OCI-LY1 (cell line): ENCODE results near the gene PTPN5.

Experiments used
- H2AFZ ChIP-seq: fragments of 200-600 bp; sonication (generic), shearing (Covaris generic); 2 replicates; pipeline ENCODE4 v1.6.0; 2014; ENCODE audit warnings: antibody characterized with exemption, mild to moderate bottlenecking, low read length
- H3F3A ChIP-seq: fragments of 200-600 bp; sonication (generic), shearing (Covaris generic); 2 replicates; pipeline ENCODE4 v1.6.0; 2014; ENCODE audit warnings: mild to moderate bottlenecking, antibody characterized with exemption, low read length, moderate library complexity; ENCODE audit not compliant: insufficient read depth
- H3K27ac ChIP-seq: fragments of 200-600 bp; sonication (generic); 2 replicates; pipeline ENCODE4 v1.5.1; 2014; ENCODE audit warnings: low read length, mixed run types, mild to moderate bottlenecking, low read depth; ENCODE audit not compliant: poor library complexity, severe bottlenecking
- H3K27me3 ChIP-seq: fragments of 200-600 bp; sonication (generic); 2 replicates; pipeline ENCODE4 v1.6.0; 2014; ENCODE audit warnings: antibody characterized with exemption, mild to moderate bottlenecking, low read length, moderate library complexity; ENCODE audit not compliant: insufficient read depth
- H3K36me3 ChIP-seq: fragments of 200-600 bp; sonication (generic); 2 replicates; pipeline ENCODE4 v1.6.1; 2014; ENCODE audit warnings: mild to moderate bottlenecking, antibody characterized with exemption, low read length, moderate library complexity, mixed read lengths; ENCODE audit not compliant: insufficient read depth
- H3K4me1 ChIP-seq: fragments of 200-600 bp; sonication (generic); 2 replicates; pipeline ENCODE4 v1.5.1; 2014; ENCODE audit warnings: mild to moderate bottlenecking, low read length, moderate library complexity; ENCODE audit not compliant: insufficient read depth, severe bottlenecking
- H3K4me2 ChIP-seq: fragments of 200-600 bp; sonication (generic), shearing (Covaris generic); 2 replicates; pipeline ENCODE4 v1.6.1; 2014; ENCODE audit warnings: low read length
- H3K4me3 ChIP-seq: fragments of 200-600 bp; sonication (generic); 2 replicates; pipeline ENCODE4 v1.5.1; 2014; ENCODE audit warnings: low read length, low read depth, mild to moderate bottlenecking, mixed read lengths; ENCODE audit not compliant: poor library complexity, severe bottlenecking
- H3K79me2 ChIP-seq: fragments of 200-600 bp; shearing (Covaris generic); 2 replicates; pipeline ENCODE4 v1.6.1; 2016; ENCODE audit warnings: mixed run types, low read length, mixed read lengths; ENCODE audit not compliant: insufficient read depth
- H3K9ac ChIP-seq: fragments of 200-600 bp; sonication (generic), shearing (Covaris generic); 2 replicates; pipeline ENCODE4 v1.6.1; 2014; ENCODE audit warnings: mild to moderate bottlenecking, low read length, mixed read lengths
- H3K9me2 ChIP-seq: fragments of 200-600 bp; sonication (generic), shearing (Covaris generic); 2 replicates; pipeline ENCODE4 v1.6.1; 2014; ENCODE audit warnings: low read depth, mild to moderate bottlenecking, low read length, mixed read lengths
- H3K9me3 ChIP-seq: fragments of 200-600 bp; shearing (Covaris generic); 2 replicates; pipeline ENCODE4 v1.6.1; 2014; ENCODE audit warnings: low read length, mixed read lengths
- H4K20me1 ChIP-seq: fragments of 200-600 bp; sonication (generic), shearing (Covaris generic); 2 replicates; pipeline ENCODE4 v1.6.0; 2016; ENCODE audit warnings: mild to moderate bottlenecking, low read length; ENCODE audit not compliant: insufficient read depth
- CTCF ChIP-seq: fragments of 200-600 bp; sonication (generic), shearing (Covaris generic); IDR thresholded peaks from 2 replicates; pipeline ENCODE4 v1.5.1; 2017; ENCODE audit warnings: mild to moderate bottlenecking, antibody characterized with exemption, low read length, moderate library complexity, mixed read lengths
- EZH2 ChIP-seq: fragments of 200-600 bp; sonication (generic), shearing (Covaris generic); IDR thresholded peaks from 2 replicates; pipeline ENCODE4 v1.8.0; 2017; ENCODE audit warnings: borderline replicate concordance, mixed run types, mild to moderate bottlenecking, antibody characterized with exemption, low read length, moderate library complexity, mixed read lengths

Gene PTPN5

GRCh38 chr11:18780329-18780728 is 11.3 kb downstream of the PTPN5 start:
- H3F3A ChIP-seq = no peaks in the 10 kb centered on the region
- no peaks in the 10 kb centered on the region for H3K79me2 ChIP-seq
- H3K27me3 ChIP-seq = no peaks in the 10 kb centered on the region; the same call in 1 of the 2 replicates
- H3K9me2 ChIP-seq = no peaks in the 10 kb centered on the region
- H3K9me3 ChIP-seq = no peaks in the 10 kb centered on the region
- H3K9ac ChIP-seq = no peak overlapping the region
- no peak for TF ChIP-seq CTCF
- TF ChIP-seq EZH2 = no peak
- H4K20me1 ChIP-seq = no peaks in the 10 kb centered on the region
- H3K4me2 ChIP-seq = no peak overlapping the region
- H3K4me1 ChIP-seq = no peaks in the 10 kb centered on the region
- H3K36me3 ChIP-seq = no peaks in the 10 kb centered on the region
- no peak overlapping the region for H3K4me3 ChIP-seq
- no peak overlapping the region for H2AFZ ChIP-seq
- no peak overlapping the region for H3K27ac ChIP-seq

DNA sequence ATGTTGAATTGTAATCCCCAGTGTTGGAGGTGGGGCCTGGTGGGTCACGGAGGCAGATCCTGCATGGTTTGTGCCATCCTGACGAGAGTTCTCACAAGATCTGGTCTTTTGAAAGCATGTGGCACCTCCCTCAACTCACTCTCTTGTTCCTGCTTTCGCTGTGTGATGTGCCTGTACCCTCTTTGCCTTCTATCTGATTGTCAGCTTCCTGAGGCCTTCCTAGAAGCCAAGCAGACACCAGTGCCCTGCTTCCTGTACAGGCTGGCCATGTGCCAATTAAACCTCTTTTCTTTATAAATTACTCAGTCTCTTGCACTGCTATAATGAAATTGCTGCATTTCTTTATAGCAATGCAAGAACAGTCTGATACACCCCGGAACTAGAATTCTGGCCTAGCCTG is 13.1 kb downstream of the PTPN5 start:
- Histone ChIP-seq H3K4me3 (no peak overlapping the region), H3K9ac (no peak overlapping the region), H3K9me3 (no peaks in the 10 kb centered on the region), H3K36me3 (no peaks in the 10 kb centered on the region), H3K79me2 (no peaks in the 10 kb centered on the region), H3K4me1 (no peaks in the 10 kb centered on the region), H3K27me3 (no peaks in the 10 kb centered on the region), H3K9me2 (no peaks in the 10 kb centered on the region), H2AFZ (no peak overlapping the region), H4K20me1 (no peaks in the 10 kb centered on the region), H3F3A (no peaks in the 10 kb centered on the region), H3K27ac (no peak overlapping the region), H3K4me2 (no peak overlapping the region)
- no peak for TF ChIP-seq EZH2
- TF ChIP-seq CTCF = no peak

DNA sequence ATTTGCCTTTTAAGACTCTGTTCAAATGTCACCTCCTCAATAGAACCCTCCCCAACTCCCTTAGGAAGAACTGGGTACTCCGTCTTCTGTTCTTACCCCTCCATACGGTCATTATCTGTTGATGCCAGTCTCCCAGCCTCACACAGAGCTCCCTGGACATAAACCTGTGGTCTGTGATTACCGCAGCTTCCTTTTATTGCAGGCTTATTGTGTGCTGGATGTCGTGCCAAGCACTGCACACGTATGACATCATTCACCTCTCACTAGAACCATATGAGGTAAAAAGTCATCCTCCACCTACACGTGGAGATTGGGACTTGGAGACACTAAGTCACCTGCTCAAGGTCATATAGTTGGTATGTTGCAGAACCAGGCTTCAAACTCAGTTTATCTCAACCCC is 15.3 kb downstream of the PTPN5 start:
- Histone ChIP-seq H3K9ac (no peak overlapping the region), H3K27me3 (0 out of 2 replicates have a peak, but pooled peaks cover 4% of the 10 kb centered on the region), H3K4me1 (no peaks in the 10 kb centered on the region), H3K79me2 (no peaks in the 10 kb centered on the region), H3K9me2 (no peaks in the 10 kb centered on the region), H3K27ac (no peak overlapping the region), H4K20me1 (no peaks in the 10 kb centered on the region), H3K9me3 (no peaks in the 10 kb centered on the region), H3F3A (no peaks in the 10 kb centered on the region), H3K4me3 (no peak overlapping the region), H3K36me3 (no peaks in the 10 kb centered on the region), H2AFZ (no peak overlapping the region), H3K4me2 (no peak overlapping the region)
- TF ChIP-seq CTCF (no peak), EZH2 (no peak)
